K562 (cell line): ENCODE measurements around the gene STAT4. TPM values are rescaled to one million over a fixed set of nuclear protein-coding genes. Genes with fewer than 3 reads are reported as not detected.

Experiments
- ATAC-seq: fragments of 200-7000 bp; cut with Tn5 transposase; 3 replicates; pipeline ENCODE4 v1.9.1; 2020; ENCODE audit warnings: moderate library complexity
- BruUV-seq: library from RNA; stranded (reverse); fragments of 400-500 nt; replicated peaks from 2 replicates; lab custom pipeline; 2021; lab: Mats Ljungman, UMichigan
- CTCF ChIA-PET: fragments of 300-600 bp; formaldehyde crosslinking; extraction: SDS; loops from one replicate; lab custom pipeline; 2021; ENCODE audit warnings: low intra/inter-chr PET ratio; lab: Yijun Ruan, JAX
- POLR2A ChIA-PET: fragments of 300-600, 350-650 bp; sonication (Branson Sonifier 250); formaldehyde crosslinking; extraction: SDS; loops from one replicate; lab custom pipeline; 2021; ENCODE audit warnings: antibody characterized with exemption, inconsistent platforms; lab: Yijun Ruan, JAX
- DNase-seq, 4 experiments: peaks; one replicate each; pipeline versions ENCODE4 v3.0.0 to v3.0.0-alpha.2; 2011 to 2018; ENCODE audit warnings: low spot score in 3 of 4, mixed read lengths in 3 of 4; ENCODE audit errors: extremely low read depth in 1 of 4
- FAIRE-seq: peaks from 2 replicates; lab custom pipeline; 2011; peaks lifted over from hg19 to GRCh38; lab: Jason Lieb, UNC
- H2AFZ ChIP-seq: 2 replicates; pipeline ENCODE4 v1.6.0; 2011; ENCODE audit warnings: low read depth, low read length, control low read depth, inconsistent platforms
- H3K27ac ChIP-seq: fragments of 200-600 bp; 3 replicates; pipeline ENCODE4 v1.8.0; 2011; ENCODE audit warnings: low read depth, mild to moderate bottlenecking, control low read depth, inconsistent platforms, low read length, moderate library complexity, mixed read lengths; ENCODE audit errors: extremely low read depth
- H3K27me3 ChIP-seq, 2 experiments: fragments of 300-600 bp in 1 of 2; 2 replicates in 1 of 2; 3 replicates in 1 of 2; pipeline versions ENCODE4 v1.6.0 to v1.8.0; 2011; ENCODE audit warnings: inconsistent platforms in 2 of 2, low read length in 2 of 2, mild to moderate bottlenecking in 1 of 2, mixed read lengths in 1 of 2, moderate library complexity in 1 of 2; ENCODE audit not compliant: control insufficient read depth in 2 of 2, insufficient read depth in 2 of 2
- H3K36me3 ChIP-seq: fragments of 300-600 bp; 3 replicates; pipeline ENCODE4 v1.8.0; 2011; ENCODE audit warnings: mild to moderate bottlenecking, low read length, inconsistent platforms; ENCODE audit not compliant: control insufficient read depth, insufficient read depth
- H3K4me1 ChIP-seq, 2 experiments: fragments of 200-600 bp in 1 of 2; replicated peaks in 1 of 2; 2 replicates in 1 of 2; 3 replicates in 1 of 2; pipeline versions ENCODE4 v1.5.1 to v1.8.0; 2011; ENCODE audit warnings: inconsistent platforms in 2 of 2, low read length in 2 of 2, mild to moderate bottlenecking in 1 of 2, mixed read lengths in 1 of 2, moderate library complexity in 1 of 2; ENCODE audit not compliant: control insufficient read depth in 2 of 2, insufficient read depth in 2 of 2
- H3K4me2 ChIP-seq: 2 replicates; pipeline ENCODE4 v1.6.1; 2011; ENCODE audit warnings: low read length, control low read depth, inconsistent platforms, mixed read lengths; ENCODE audit not compliant: insufficient read depth
- H3K4me3 ChIP-seq: fragments of 200-600 bp; sonication (generic), shearing (Covaris generic); 2 replicates; pipeline ENCODE4 v1.5.1; 2016; ENCODE audit warnings: control low read depth, inconsistent platforms
- H3K79me2 ChIP-seq: fragments of 200-600 bp; 3 replicates; pipeline ENCODE4 v1.8.0; 2011; ENCODE audit warnings: low read length, inconsistent platforms; ENCODE audit not compliant: control insufficient read depth, insufficient read depth
- H3K9ac ChIP-seq, 2 experiments: 2 replicates each; pipeline versions ENCODE4 v1.6.0 to v1.6.1; 2011; ENCODE audit warnings: low read depth in 2 of 2, low read length in 2 of 2, control low read depth in 1 of 2, inconsistent platforms in 1 of 2, mild to moderate bottlenecking in 1 of 2, mixed read lengths in 1 of 2; ENCODE audit not compliant: insufficient read depth in 1 of 2
- H3K9me1 ChIP-seq: one replicate; pipeline ENCODE4 v1.6.0; 2011; ENCODE audit warnings: inconsistent platforms, mild to moderate bottlenecking, low read length, moderate library complexity; ENCODE audit not compliant: control insufficient read depth, insufficient read depth
- H3K9me3 ChIP-seq: replicated peaks from 2 replicates; pipeline ENCODE4 v1.5.1; 2011; ENCODE audit warnings: low read depth, low read length, inconsistent platforms; ENCODE audit not compliant: control insufficient read depth, insufficient read depth
- H4K20me1 ChIP-seq: replicated peaks from 2 replicates; pipeline ENCODE4 v1.6.1; 2011; ENCODE audit warnings: low read length, inconsistent platforms, mixed read lengths; ENCODE audit not compliant: control insufficient read depth, insufficient read depth
- FOXO4 ChIP-seq: fragments of 450-650 bp; formaldehyde crosslinking; IDR thresholded peaks from 2 replicates; pipeline ENCODE4 v1.4.0; 2020; ENCODE audit warnings: mild to moderate bottlenecking, moderate library complexity
- MAZ ChIP-seq, 2 experiments: fragments of 450-650 bp in 1 of 2; sonication (generic) in 1 of 2; formaldehyde crosslinking; IDR thresholded peaks in 1 of 2; conservative IDR thresholded peaks in 1 of 2; 2 replicates each; pipeline versions ENCODE4 v1.4.0 to v1.5.0; 2020; ENCODE audit warnings: mild to moderate bottlenecking in 1 of 2, missing genetic modification reagents in 1 of 2
- ZBTB17 ChIP-seq: fragments of 450-650 bp; formaldehyde crosslinking; IDR thresholded peaks from 2 replicates; pipeline ENCODE4 v1.4.0; 2020; ENCODE audit warnings: mild to moderate bottlenecking
- WGBS: fragments of 100-300 bp; shearing (Covaris generic); methylation state at CpG from one replicate; pipeline ENCODE4 v1.1.6; 2016; ENCODE audit warnings: low coverage, mixed read lengths; ENCODE audit not compliant: insufficient coverage; ENCODE audit errors: missing lambda C conversion rate; 5-methylcytosine and 5-hydroxymethylcytosine counted together
- in situ Hi-C: fragments of 300-500 bp; cut with MboI; formaldehyde crosslinking; loops from 4 replicates; pipeline ENCODE4 v1.15.0; 2018; ENCODE audit warnings: inconsistent platforms, mixed read lengths
- intact Hi-C: fragments of 100-400 bp; cut with micrococcal nuclease; formaldehyde crosslinking; loops from 2 replicates; pipeline ENCODE4 v1.14.2; 2022
- polyA plus RNA-seq, 8 experiments: library from polyadenylated mRNA; depleted of rRNA in 4 of 8; stranded (reverse) in 5 of 8; unstranded in 3 of 8; fragments of >200 nt; fragmentation: Nextera tagmentation in 2 of 8; fragmentation: Illumina TruSeq in 1 of 8; extraction: Ambion mirVana in 2 of 8; extraction: Trizol in 1 of 8; gene quantifications; 2 replicates each; pipeline versions ENCODE4 v1.2.1 to v1.2.3, GENCODE V29; 2011 to 2014; ENCODE audit warnings: inconsistent platforms in 1 of 8, missing spikeins in 1 of 8
- total RNA-seq, 7 experiments: library from RNA; depleted of rRNA in 6 of 7; stranded (reverse); fragments of >200 nt in 6 of 7; fragmentation: Illumina TruSeq in 2 of 7; extraction: Trizol in 2 of 7; gene quantifications; 2 replicates each; pipeline versions ENCODE4 v1.2.1 to v1.2.3, GENCODE V29; 2011 to 2021; ENCODE audit warnings: low replicate concordance in 1 of 7
- TF ChIP-seq, protein P1 (sequence below), 2 experiments: fragments of 450-650 bp in 1 of 2; sonication (generic) in 1 of 2; formaldehyde crosslinking in 1 of 2; IDR thresholded peaks in 1 of 2; conservative IDR thresholded peaks in 1 of 2; 2 replicates each; pipeline versions ENCODE4 v1.6.1 to v1.8.1; 2016 to 2023; ENCODE audit warnings: mild to moderate bottlenecking in 2 of 2, moderate library complexity in 2 of 2, inconsistent platforms in 1 of 2, missing genetic modification reagents in 1 of 2

The STAT4 gene
- total and polyA plus RNA-seq, 9 of the 15 experiments (the other 6 are each of a cell fraction or from before 2014, with no cell fraction given) = 0.01 to 0.06 (median 0.03) TPM; not detected in 6

DNA sequence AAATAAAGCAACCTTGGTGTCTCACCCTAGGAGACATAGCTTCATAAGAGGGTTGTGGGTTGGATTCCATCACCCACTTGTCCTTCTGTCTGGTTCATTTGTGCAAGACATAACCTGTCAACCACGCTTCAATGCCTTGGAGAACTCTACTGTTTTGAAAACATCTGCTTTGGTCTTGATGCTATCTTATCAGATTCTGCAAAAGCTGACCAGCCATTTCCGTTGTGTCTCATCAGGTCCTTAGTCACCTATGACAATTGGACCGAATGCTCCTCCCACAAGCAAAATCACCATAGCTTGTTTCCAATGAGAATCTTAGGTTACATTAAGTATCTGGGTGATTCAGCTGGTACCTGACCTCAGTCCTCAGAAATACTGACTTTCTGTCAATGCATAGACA is 35.4 kb downstream of the STAT4 start:
- CTCF ChIA-PET = no interaction called here
- 6% methylated on average over 3 of the region's 3 CpGs for WGBS
- in situ Hi-C loops (no loop called here), intact Hi-C loops (no loop called here)
- Histone ChIP-seq H2AFZ (no peak overlapping the region), H3K4me3 (no peak overlapping the region), H3K27me3 (peaks cover 0 to 4% of the 10 kb centered on the region in 2 experiments; a peak in 1 of 5 replicates), H3K36me3 (no peaks in the 10 kb centered on the region), H3K9me1 (no peaks in the 10 kb centered on the region), H4K20me1 (no peaks in the 10 kb centered on the region), H3K79me2 (no peaks in the 10 kb centered on the region), H3K4me2 (no peak overlapping the region), H3K27ac (no peak overlapping the region), H3K9ac (no peak overlapping the region), H3K9me3 (no peaks in the 10 kb centered on the region), H3K4me1 (no peaks in the 10 kb centered on the region)
- FAIRE-seq = no peak
- DNase-seq = no peak
- BruUV-seq = no TSS peak
- TF ChIP-seq MAZ (CRISPR knock-in tag; conservative IDR thresholded peaks at IDR 0.05 in 1 of 2, IDR thresholded peaks at IDR 0.05 in 1 of 2) = no peak
- peak; percentile 53; the same call in 1 of the 2 replicates for TF ChIP-seq ZBTB17 (CRISPR knock-in tag)
- POLR2A ChIA-PET = no interaction called here
- no peak for ATAC-seq

GRCh38 chr2:191114403-191114886 is 36.3 kb downstream of the STAT4 start:
- no peak overlapping the region for H2AFZ ChIP-seq
- no peaks in the 10 kb centered on the region for H4K20me1 ChIP-seq
- ChIA-PET CTCF (no interaction called here), POLR2A (interaction anchor here (0.5 to 0.9 kb wide), 3 partner anchors 22 to 369 kb away, joined by 3 to 5 read pairs (median 4); no protein-coding TSS in a partner anchor)
- H3K27ac ChIP-seq = no peak overlapping the region
- no peak overlapping the region for H3K4me3 ChIP-seq
- BruUV-seq = no TSS peak
- no peak overlapping the region for H3K4me2 ChIP-seq
- no peaks in the 10 kb centered on the region for H3K9me1 ChIP-seq
- H3K36me3 ChIP-seq = no peaks in the 10 kb centered on the region
- H3K4me1 ChIP-seq = no peaks in the 10 kb centered on the region
- DNase-seq = no peak
- intact Hi-C loops = no loop called here
- no peaks in the 10 kb centered on the region for H3K9me3 ChIP-seq
- no peak for ATAC-seq
- FAIRE-seq = no peak
- no peaks in the 10 kb centered on the region for H3K79me2 ChIP-seq
- 0% methylated on average over 6 of the region's 6 CpGs for WGBS
- TF ChIP-seq FOXO4 (CRISPR knock-in tag) = no peak
- TF ChIP-seq, protein P1, sequence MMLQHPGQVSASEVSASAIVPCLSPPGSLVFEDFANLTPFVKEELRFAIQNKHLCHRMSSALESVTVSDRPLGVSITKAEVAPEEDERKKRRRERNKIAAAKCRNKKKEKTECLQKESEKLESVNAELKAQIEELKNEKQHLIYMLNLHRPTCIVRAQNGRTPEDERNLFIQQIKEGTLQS (IDR thresholded peaks at IDR 0.05) = peak; percentile 39
- TF ChIP-seq, protein P1 (CRISPR knock-in tag; conservative IDR thresholded peaks at IDR 0.05) = no peak
- in situ Hi-C loops = no loop called here
- H3K9ac ChIP-seq = no peak overlapping the region
- peaks cover 0 to 4% of the 10 kb centered on the region in 2 experiments; a peak in 1 of 5 replicates for H3K27me3 ChIP-seq
